CD4-positive, alpha-beta T cell treated with Interleukin-21 for 1 hour (primary cell): ENCODE data around the gene NDE1.
"Not testable (repeated sequence)": the region's sequence is repeated elsewhere in the genome, so short reads cannot be mapped to it uniquely, and the experiment has no call there.

Source experiments
- DNase-seq: peaks from one replicate; pipeline ENCODE4 v3.0.0-alpha.2; 2020

The NDE1 gene

DNA sequence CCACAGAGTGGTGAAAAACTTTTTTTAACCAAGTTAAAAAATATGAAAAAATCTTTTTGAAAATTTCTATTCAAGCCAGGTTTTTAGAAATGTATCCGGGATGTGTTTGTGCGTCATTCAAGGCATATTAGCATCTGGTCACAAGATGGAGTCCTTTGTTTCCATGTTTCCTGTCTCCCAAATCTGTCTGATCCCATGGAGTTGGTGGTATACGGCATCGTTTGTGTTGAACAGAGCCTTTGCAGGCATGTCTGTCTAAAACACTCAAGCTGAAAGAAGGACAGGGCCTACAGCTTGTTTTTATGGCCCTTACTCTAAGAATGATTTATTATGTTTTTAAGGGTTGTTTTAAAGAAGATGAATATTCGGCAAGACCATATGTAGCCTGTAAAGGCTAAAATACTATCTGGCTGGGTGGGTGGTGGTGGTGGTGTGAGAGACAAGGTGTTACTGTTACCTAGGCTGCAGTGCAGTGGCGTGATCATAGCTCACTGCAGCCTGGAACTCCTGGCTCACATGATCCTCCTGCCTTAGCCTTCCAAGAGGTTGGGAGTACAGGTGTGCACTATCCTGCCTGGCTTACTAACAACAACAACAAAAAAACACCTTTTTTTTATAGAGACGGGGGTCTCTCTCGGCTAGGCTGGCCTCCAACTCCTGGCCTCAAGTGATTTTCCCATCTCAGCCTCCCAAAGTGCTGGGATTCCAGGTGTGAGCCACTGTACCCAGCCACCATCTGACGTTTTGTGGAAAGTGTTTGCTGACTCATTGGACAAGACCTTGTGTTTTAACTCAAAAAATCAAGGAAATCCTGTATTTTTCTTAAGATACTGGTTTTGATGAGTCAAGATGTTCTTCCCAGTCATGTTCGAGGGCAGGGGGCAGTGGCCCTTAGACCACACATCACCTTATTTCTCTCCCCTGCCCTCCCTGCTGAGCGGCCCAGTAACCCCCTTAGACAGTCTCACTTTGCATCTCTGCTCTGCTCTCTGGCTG, 52.2 kb downstream of the NDE1 start:
- no peak for DNase-seq

DNA sequence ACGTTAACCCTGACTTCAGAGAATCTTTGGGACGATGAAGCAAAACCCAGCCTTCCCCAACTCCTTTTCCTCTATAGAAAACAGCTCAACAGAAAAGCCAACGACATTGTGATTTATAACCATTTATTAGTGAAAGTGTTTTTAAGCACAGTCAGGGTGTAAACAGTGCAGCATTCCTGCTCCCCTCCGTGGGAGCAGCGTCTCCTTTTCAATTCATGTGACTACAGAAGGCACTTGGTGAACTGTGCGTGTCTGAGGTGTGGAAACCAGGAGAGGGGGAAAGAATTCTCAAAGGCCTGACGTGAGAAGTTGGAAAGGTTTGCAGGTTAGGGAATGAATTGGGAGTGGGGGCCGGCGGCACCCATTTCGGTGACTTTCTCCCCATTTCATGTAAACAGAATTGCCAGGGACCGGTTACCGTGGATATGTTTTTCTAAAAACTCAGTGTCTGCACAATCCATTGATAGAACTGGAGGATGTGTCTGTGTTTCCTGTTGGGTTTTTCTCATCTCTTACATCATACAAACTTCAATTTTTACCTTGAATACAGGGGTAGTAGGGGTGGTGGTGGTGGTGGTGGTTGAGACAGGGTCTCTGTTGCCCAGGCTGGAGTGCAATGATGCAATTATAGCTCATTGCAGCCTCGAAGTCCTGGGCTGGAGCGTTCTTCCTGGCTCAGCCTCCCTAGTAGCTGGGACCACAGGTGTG, 53.1 kb downstream of the NDE1 start:
- DNase-seq = no peak

- peak; percentile 75 for DNase-seq
These were observed 54.5 kb downstream of the NDE1 start for GRCh38 chr16:15704545-15704987.

DNA sequence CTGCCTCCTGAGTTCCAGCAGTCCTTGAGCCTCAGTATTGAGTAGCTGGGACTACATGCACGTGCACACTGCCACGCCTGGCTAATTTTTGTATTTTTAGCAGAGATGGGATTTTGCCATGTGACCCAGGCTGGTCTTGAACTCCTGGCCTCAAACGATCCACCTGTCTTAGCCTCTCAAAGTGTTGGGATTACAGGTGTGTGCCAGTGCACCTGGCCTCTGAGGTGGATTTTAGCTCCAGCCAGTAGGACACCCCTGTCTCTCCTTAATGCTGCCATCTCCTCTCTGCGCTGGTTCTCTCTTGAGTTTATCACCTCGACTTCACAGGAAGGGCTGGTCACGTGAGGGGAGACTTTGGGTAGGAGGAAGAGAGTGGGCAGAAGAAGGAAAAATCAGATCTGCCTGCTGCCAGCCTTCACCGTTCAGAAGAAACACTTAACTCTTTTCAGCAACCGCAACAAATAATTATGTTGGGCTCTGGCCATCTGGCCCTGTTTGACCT, 55.1 kb downstream of the NDE1 start:
- DNase-seq = no peak

GRCh38 chr16:15707332-15707731, 57.3 kb downstream of the NDE1 start:
- no peak for DNase-seq

DNA sequence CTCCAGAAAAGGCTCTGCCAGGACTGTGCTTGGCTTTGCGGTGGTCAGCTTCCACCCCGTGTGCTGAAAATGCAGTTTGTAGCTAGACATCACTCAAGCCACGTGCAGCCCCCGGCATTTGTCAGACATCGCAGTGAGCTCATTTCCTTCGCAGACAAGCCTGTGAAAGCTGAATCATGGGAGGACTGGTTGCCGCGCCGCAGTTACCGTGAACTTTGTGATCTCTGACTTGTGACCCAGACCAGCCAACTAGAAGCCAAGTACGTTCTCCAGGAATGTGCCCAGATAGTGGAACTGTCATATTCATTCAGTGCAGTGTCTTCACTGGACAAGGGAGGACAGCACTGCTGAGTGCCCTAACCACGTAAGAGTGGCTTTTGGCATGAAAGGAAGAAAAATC, 58.1 kb downstream of the NDE1 start:
- DNase-seq = no peak

DNA sequence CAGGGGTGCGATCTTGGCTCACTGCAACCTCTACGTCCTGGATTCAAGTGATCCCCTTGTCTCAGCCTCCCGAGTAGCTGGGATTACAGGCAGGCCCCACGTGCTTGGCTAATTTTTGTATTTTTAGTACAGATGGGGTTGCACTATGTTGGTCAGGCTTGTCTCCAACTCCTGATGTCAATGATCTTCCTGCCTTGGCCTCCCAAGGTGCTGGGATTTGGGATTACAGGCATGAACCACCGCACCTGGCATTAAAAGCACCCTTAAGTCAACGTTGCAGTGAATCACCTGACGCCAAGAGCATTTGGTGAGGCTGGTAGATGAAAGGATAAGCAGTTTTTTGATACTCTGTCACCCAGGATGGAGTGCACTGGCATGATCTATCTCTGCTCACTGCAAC, 59.0 kb downstream of the NDE1 start:
- DNase-seq = no peak

DNA sequence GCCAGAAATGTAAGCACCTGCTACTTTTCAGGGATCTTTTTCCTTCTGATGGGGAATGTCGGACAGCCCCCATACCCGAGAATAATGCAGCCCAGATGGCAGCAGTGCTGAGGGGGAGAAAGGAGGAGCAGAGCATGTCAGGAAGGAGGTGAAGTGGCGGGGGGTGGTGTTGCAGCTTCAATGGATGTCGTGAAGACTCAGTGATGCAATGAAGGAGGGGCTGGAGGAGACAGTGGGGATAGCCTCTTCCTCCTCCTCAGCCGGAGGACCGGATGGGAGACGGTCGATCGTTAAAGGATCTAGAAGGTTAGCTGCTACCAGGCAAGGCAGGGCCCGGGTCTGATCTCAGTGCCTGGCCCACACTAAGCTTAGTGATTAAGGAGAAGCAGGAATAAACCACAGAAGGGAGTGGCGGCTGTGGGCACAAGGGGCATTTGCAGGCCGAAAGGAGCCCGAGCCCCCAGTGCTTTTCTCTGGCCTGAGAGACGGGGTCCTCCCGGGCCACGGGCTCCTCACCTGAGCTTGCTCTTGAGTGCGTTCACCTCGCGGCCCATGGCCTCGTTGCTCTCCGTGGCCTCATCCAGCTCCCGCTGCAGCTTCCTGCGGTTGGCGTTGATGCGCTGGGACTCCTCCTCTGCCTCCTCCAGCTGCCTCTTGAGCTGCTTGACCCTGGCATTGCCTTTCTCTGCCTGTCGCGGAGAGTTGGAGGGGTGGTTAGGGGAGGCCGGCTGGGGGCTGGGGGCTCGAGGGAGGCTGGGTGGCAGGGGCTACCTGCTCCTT, 64.5 kb downstream of the NDE1 start:
- no peak for DNase-seq

DNA sequence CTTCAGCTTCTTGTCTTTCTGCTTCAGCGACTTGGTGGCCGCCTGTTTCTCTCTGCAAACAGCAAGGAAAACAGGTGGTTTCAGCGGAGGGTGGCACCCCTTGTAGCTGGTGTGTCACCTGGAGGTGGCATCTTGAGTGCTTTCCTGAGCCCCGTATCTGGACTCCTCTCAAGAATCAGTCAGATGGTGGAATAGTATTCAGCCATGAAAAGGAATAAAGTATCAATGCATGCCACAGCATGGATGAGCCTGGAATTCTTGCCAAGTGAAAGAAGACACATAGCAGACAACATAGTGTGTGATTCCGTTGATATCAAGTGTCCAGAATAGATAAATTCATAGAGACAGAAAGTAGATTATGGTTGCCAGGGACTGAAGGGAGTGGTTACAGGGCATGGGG, 65.2 kb downstream of the NDE1 start:
- DNase-seq = no peak

- no peak for DNase-seq
These were observed 66.8 kb downstream of the NDE1 start for GRCh38 chr16:15716694-15717447.

DNA sequence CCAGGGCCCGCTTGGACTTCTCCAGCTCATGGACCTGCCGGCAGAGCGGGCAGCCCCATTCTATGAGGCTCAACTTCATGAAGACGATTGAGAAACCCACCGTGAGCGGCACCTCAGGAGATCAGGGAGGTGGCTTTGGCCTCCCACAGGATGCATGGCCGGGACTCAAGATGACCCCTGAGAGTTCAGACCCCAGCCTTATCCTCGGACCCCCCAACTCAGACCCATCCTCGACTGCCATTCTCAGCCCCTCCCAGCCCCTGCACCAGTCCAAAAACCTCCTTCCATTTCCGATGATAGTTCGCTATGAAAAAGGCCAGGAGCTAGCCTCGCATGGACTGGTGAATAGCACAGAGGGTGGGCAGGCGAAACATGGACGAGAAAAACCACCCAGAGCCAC, 71.0 kb downstream of the NDE1 start:
- DNase-seq = no peak

DNA sequence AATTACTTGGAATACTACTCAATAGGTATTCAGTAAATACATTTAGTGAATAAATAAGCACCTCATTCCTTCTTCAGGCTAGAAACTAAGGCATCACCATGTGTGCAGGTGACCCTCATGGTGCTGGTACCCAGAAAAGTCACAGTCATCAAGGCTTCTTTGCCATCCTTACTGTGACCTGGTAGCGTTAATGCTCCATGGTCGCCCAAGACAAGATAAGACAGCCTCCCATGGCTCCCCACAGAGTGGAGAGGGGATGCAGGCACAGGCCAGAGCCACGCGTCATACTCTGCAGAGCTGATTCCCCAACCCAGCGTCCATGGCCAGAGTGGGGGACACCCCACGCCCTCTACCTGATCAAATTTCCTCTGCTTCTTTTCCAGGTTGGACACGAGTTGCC, 73.8 kb downstream of the NDE1 start:
- DNase-seq = no peak

DNA sequence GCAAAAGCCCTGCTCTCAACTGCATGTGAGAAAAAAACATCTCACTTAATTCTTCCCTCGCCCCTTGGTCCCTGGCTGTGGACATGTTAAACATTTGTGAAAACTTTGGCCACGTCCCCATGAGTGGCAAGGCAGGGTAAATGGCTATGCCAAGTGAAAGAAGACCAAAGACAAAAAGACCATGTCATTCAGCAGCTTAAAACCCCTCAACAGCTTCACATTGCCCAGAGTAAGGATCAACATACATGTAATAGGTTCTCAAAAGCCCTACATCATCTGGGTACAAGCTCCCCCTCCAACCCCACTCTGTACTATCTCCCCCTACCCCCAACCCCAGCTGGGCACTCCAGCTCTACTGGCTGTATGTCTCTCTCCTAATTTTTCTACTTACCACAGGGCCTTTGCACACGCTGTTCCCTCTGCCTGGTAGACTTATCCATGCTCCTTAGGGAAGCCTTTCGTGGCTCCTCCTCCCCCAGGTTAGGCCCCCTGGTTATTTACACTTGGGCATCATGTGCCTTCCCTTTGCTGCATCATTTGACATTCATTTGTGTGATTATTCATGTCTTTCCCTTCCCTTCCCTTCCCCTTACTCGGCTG, 75.7 kb downstream of the NDE1 start:
- no peak for DNase-seq

DNA sequence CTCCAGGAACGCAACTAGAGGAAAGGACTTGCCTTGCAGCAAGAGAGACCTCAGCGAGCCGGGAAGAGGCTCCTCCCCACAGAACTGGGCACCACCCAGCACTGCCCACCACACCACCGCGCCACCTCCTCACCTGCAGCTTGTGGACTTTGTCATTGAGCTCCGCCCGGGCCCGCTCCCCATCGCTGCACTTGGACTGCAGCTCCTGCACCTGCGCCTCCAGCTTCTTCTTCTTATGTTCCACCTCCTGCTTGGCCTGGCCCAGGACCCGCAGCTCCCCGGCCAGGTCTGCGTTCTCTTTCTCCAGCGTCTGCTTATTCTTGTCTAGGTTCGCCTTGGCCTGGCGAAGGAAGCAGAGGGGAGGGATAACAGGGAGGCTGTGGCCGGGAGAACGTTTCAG, 76.7 kb downstream of the NDE1 start:
- DNase-seq = no peak

- not testable (repeated sequence) for DNase-seq
These were observed 77.7 kb downstream of the NDE1 start for GRCh38 chr16:15727697-15728096.

- no peak for DNase-seq
These were observed 79.1 kb downstream of the NDE1 start for GRCh38 chr16:15729152-15729551.

GRCh38 chr16:15732416-15732815, 82.4 kb downstream of the NDE1 start:
- DNase-seq = no peak

- no peak for DNase-seq
These were observed 85.6 kb downstream of the NDE1 start for GRCh38 chr16:15735610-15736009.

DNA sequence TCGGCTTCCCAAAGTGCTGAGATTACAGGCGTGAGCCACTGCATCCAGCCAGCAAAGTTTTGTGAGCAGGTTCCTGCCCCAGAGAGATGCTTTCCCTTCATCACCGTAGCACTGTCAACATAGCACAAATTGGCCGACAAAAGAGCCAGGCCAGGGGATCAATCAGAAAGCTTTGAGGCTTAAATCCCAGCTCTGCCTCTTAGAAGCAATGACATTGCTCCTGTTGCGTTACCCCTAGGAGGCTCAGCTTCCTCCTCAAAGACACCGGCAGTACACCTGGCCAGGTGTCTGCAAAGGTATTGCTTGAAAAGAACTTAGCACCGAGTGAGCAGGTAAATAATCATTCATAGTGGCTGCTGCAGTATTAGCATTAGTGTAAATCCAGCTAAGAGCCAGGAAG, 86.5 kb downstream of the NDE1 start:
- no peak for DNase-seq

- DNase-seq = no peak
These were observed 87.1 kb downstream of the NDE1 start for GRCh38 chr16:15737140-15737644.

- DNase-seq = no peak
These were observed 89.4 kb downstream of the NDE1 start for GRCh38 chr16:15739464-15739863.

GRCh38 chr16:15739950-15740349, 89.9 kb downstream of the NDE1 start:
- no peak for DNase-seq
